ENCODE results near the gene ATXN7L1. TPM values are rescaled to one million over a fixed set of nuclear protein-coding genes. Genes with fewer than 3 reads are reported as not detected.

The ATXN7L1 gene
- total and polyA plus RNA-seq, 9 donors = 5.0 to 17.6 (median 11.4) TPM

GRCh38 chr7:105906695-105907094 lies 30.3 kb upstream of the ATXN7L1 start:
- intact Hi-C loops (cut with DNase I) = no loop called here
- H3K9me3 ChIP-seq = no peaks in the 10 kb centered on the region
- H3K27ac ChIP-seq = no peak overlapping the region
- 28 to 39% (median 38%) methylated on average over 2 of the region's 2 CpGs for WGBS, 3 donors
- H3K36me3 ChIP-seq = no peaks in the 10 kb centered on the region
- H3K4me3 ChIP-seq = no peak overlapping the region
- peak; percentile 28 to 53 (median 37) for DNase-seq
- no peaks in the 10 kb centered on the region for H3K4me1 ChIP-seq (ENCODE audit: insufficient read depth)
- TF ChIP-seq POLR2A (IDR thresholded peaks at IDR 0.05) (no peak), EP300 (IDR thresholded peaks at IDR 0.05) (no peak), CTCF (IDR thresholded peaks at IDR 0.05) (no peak)
- no peaks in the 10 kb centered on the region for H3K27me3 ChIP-seq

GRCh38 chr7:105905910-105906568 lies 29.6 kb upstream of the ATXN7L1 start:
- no peak for DNase-seq

GRCh38 chr7:105905209-105905909 lies 29.0 kb upstream of the ATXN7L1 start:
- intact Hi-C loops (cut with DNase I) = no loop called here
- WGBS, 3 donors = 76 to 83% (median 82%) methylated on average over 11 of the region's 11 CpGs
- no peaks in the 10 kb centered on the region for H3K9me3 ChIP-seq
- no peak for DNase-seq
- H3K4me3 ChIP-seq = no peak overlapping the region
- no peaks in the 10 kb centered on the region for H3K4me1 ChIP-seq (ENCODE audit: insufficient read depth)
- no peak for TF ChIP-seq EP300 (IDR thresholded peaks at IDR 0.05)
- TF ChIP-seq CTCF (IDR thresholded peaks at IDR 0.05) = no peak
- TF ChIP-seq POLR2A (IDR thresholded peaks at IDR 0.05) = no peak
- no peaks in the 10 kb centered on the region for H3K36me3 ChIP-seq
- no peak overlapping the region for H3K27ac ChIP-seq
- no peaks in the 10 kb centered on the region for H3K27me3 ChIP-seq

More at GRCh38 chr7:105905910-105906568, 29.6 kb upstream of the ATXN7L1 start:
- no peaks in the 10 kb centered on the region for H3K27me3 ChIP-seq
- H3K4me1 ChIP-seq (ENCODE audit: insufficient read depth) = no peaks in the 10 kb centered on the region
- WGBS, 3 donors = 67 to 70% (median 68%) methylated on average over 8 of the region's 8 CpGs
- no peak overlapping the region for H3K27ac ChIP-seq
- no peaks in the 10 kb centered on the region for H3K9me3 ChIP-seq
- no peaks in the 10 kb centered on the region for H3K36me3 ChIP-seq
- no peak for TF ChIP-seq POLR2A (IDR thresholded peaks at IDR 0.05)
- TF ChIP-seq CTCF (IDR thresholded peaks at IDR 0.05) = no peak
- TF ChIP-seq EP300 (IDR thresholded peaks at IDR 0.05) = no peak
- intact Hi-C loops (cut with DNase I) = no loop called here
- no peak overlapping the region for H3K4me3 ChIP-seq

GRCh38 chr7:105904064-105904463 lies 27.7 kb upstream of the ATXN7L1 start:
- DNase-seq = no peak
- Histone ChIP-seq H3K36me3 (no peaks in the 10 kb centered on the region), H3K4me3 (no peak overlapping the region), H3K9me3 (no peaks in the 10 kb centered on the region), H3K27me3 (no peaks in the 10 kb centered on the region), H3K4me1 (ENCODE audit: insufficient read depth) (no peaks in the 10 kb centered on the region), H3K27ac (no peak overlapping the region)
- TF ChIP-seq CTCF (IDR thresholded peaks at IDR 0.05) = no peak
- TF ChIP-seq POLR2A (IDR thresholded peaks at IDR 0.05) = no peak
- TF ChIP-seq EP300 (IDR thresholded peaks at IDR 0.05) = no peak
- 88 to 100% (median 94%) methylated on average over 1 of the region's 1 CpG for WGBS, 3 donors
- intact Hi-C loops (cut with DNase I) = no loop called here
